H1 (cell line): ENCODE data around the gene SPIRE1. TPM values are rescaled to one million over a fixed set of nuclear protein-coding genes. Genes with fewer than 3 reads are reported as not detected.

Experiments used
- CTCF ChIA-PET: fragments of 300-600 bp; sonication (Branson Sonifier 250); formaldehyde crosslinking; loops from one replicate; lab custom pipeline; 2021; ENCODE audit not compliant: partially characterized antibody; lab: Charles Lee
- POLR2A ChIA-PET: fragments of 300-600 bp; sonication (Branson Sonifier 250); formaldehyde crosslinking; loops from one replicate; lab custom pipeline; 2021; ENCODE audit warnings: inconsistent platforms; ENCODE audit not compliant: partially characterized antibody; lab: Charles Lee
- DNase-seq, 2 experiments: peaks; one replicate each; pipeline versions ENCODE4 v3.0.0 to v3.0.0-alpha.2; 2010 to 2022; ENCODE audit warnings: low spot score in 2 of 2, low read depth in 1 of 2, mixed read lengths in 1 of 2
- FAIRE-seq: peaks from 2 replicates; lab custom pipeline; 2011; peaks lifted over from hg19 to GRCh38; lab: Jason Lieb, UNC
- H2AFZ ChIP-seq: 2 replicates; pipeline ENCODE4 v1.8.1; 2012; ENCODE audit warnings: low read length, inconsistent platforms
- H2AK5ac ChIP-seq: 2 replicates; pipeline ENCODE4 v1.6.1; 2013; ENCODE audit warnings: low read depth, low read length
- H2BK120ac ChIP-seq: replicated peaks from 2 replicates; pipeline ENCODE3; 2013; ENCODE audit warnings: low read depth, low read length, inconsistent platforms
- H2BK12ac ChIP-seq: 2 replicates; pipeline ENCODE4 v1.6.1; 2013; ENCODE audit warnings: low read depth, low read length
- H2BK15ac ChIP-seq: 2 replicates; pipeline ENCODE4 v1.6.1; 2013; ENCODE audit warnings: low read length
- H2BK20ac ChIP-seq: 2 replicates; pipeline ENCODE4 v1.6.1; 2013; ENCODE audit warnings: low read length
- H2BK5ac ChIP-seq: 2 replicates; pipeline ENCODE4 v1.6.1; 2013; ENCODE audit warnings: low read depth, low read length
- H3K14ac ChIP-seq: 2 replicates; pipeline ENCODE4 v1.6.1; 2013; ENCODE audit warnings: inconsistent platforms; ENCODE audit not compliant: insufficient read length
- H3K18ac ChIP-seq: 2 replicates; pipeline ENCODE4 v1.6.1; 2013; ENCODE audit warnings: low read length; ENCODE audit errors: extremely low read depth
- H3K23ac ChIP-seq: 2 replicates; pipeline ENCODE4 v1.6.1; 2013; ENCODE audit warnings: inconsistent platforms; ENCODE audit not compliant: insufficient read length
- H3K23me2 ChIP-seq: 2 replicates; pipeline ENCODE4 v1.6.1; 2013; ENCODE audit warnings: low read depth, low read length
- H3K27ac ChIP-seq: 2 replicates; pipeline ENCODE4 v1.6.1; 2011; ENCODE audit warnings: low read depth, low read length, inconsistent platforms
- H3K27me3 ChIP-seq, 4 experiments: replicated peaks in 1 of 4; 1 replicate in 1 of 4; 2 replicates in 3 of 4; pipeline versions ENCODE4 v1.6.1 to v1.8.1; 2011 to 2013; ENCODE audit warnings: low read length in 3 of 4, mild to moderate bottlenecking in 3 of 4, inconsistent platforms in 2 of 4, mixed read lengths in 2 of 4, moderate library complexity in 1 of 4; ENCODE audit not compliant: control insufficient read depth in 3 of 4, insufficient read depth in 3 of 4; ENCODE audit errors: extremely low read depth in 1 of 4
- H3K36me3 ChIP-seq, 4 experiments: 2 replicates each; pipeline versions ENCODE4 v1.6.1 to v1.8.1; 2011 to 2013; ENCODE audit warnings: mild to moderate bottlenecking in 4 of 4, low read length in 3 of 4, moderate library complexity in 2 of 4, control low read depth in 1 of 4, inconsistent platforms in 1 of 4; ENCODE audit not compliant: insufficient read depth in 4 of 4, control insufficient read depth in 2 of 4
- H3K4ac ChIP-seq: replicated peaks from 2 replicates; pipeline ENCODE3; 2013; ENCODE audit warnings: low read length, low read depth, mixed read lengths, inconsistent platforms; ENCODE audit not compliant: insufficient read length
- H3K4me1 ChIP-seq, 4 experiments: replicated peaks in 1 of 4; 1 replicate in 1 of 4; 2 replicates in 3 of 4; pipeline versions ENCODE4 v1.6.1 to v1.8.1; 2011 to 2013; ENCODE audit warnings: low read length in 3 of 4, inconsistent platforms in 2 of 4, mixed read lengths in 1 of 4; ENCODE audit not compliant: insufficient read depth in 4 of 4, control insufficient read depth in 3 of 4
- H3K4me2 ChIP-seq, 2 experiments: 2 replicates each; pipeline versions ENCODE4 v1.6.1 to v1.8.1; 2011 to 2013; ENCODE audit warnings: low read depth in 2 of 2, low read length in 2 of 2, control low read depth in 1 of 2, inconsistent platforms in 1 of 2, mild to moderate bottlenecking in 1 of 2; ENCODE audit not compliant: insufficient read depth in 1 of 2
- H3K4me3 ChIP-seq, 4 experiments: fragments of 200-600, 300-600 bp in 1 of 4; sonication (generic), shearing (Covaris generic), sonication (Bioruptor Twin) in 1 of 4; 2 replicates each; pipeline versions ENCODE4 v1.5.1 to v1.8.1; 2011 to 2016; ENCODE audit warnings: low read length in 4 of 4, low read depth in 3 of 4, control low read depth in 2 of 4, inconsistent platforms in 2 of 4, mild to moderate bottlenecking in 2 of 4, mixed read lengths in 1 of 4, moderate library complexity in 1 of 4; ENCODE audit not compliant: insufficient read depth in 2 of 4; ENCODE audit errors: extremely low read depth in 1 of 4
- H3K56ac ChIP-seq: replicated peaks from 2 replicates; pipeline ENCODE3; 2013; ENCODE audit warnings: low read depth, mild to moderate bottlenecking, mixed read lengths, low read length, inconsistent platforms; ENCODE audit not compliant: insufficient read length
- H3K79me1 ChIP-seq: 2 replicates; pipeline ENCODE4 v1.6.1; 2013; ENCODE audit warnings: low read depth, low read length, control low read depth
- H3K79me2 ChIP-seq, 2 experiments: 2 replicates each; pipeline versions ENCODE4 v1.6.1 to v1.8.1; 2012 to 2013; ENCODE audit warnings: low read length in 2 of 2, mild to moderate bottlenecking in 2 of 2, inconsistent platforms in 1 of 2; ENCODE audit not compliant: insufficient read depth in 2 of 2, control insufficient read depth in 1 of 2
- H3K9ac ChIP-seq, 4 experiments: replicated peaks in 1 of 4; 1 replicate in 1 of 4; 2 replicates in 3 of 4; pipeline versions ENCODE4 v1.6.1 to v1.8.1; 2011 to 2013; ENCODE audit warnings: low read depth in 3 of 4, low read length in 3 of 4, control low read depth in 2 of 4, mild to moderate bottlenecking in 2 of 4, moderate library complexity in 2 of 4, inconsistent platforms in 1 of 4; ENCODE audit errors: extremely low read depth in 1 of 4
- H3K9me3 ChIP-seq, 2 experiments: 2 replicates each; pipeline versions ENCODE4 v1.6.1 to v1.8.1; 2012 to 2013; ENCODE audit warnings: mild to moderate bottlenecking in 2 of 2, moderate library complexity in 2 of 2, control low read depth in 1 of 2, inconsistent platforms in 1 of 2, low read depth in 1 of 2, low read length in 1 of 2, mixed read lengths in 1 of 2; ENCODE audit not compliant: insufficient read depth in 2 of 2
- H4K20me1 ChIP-seq, 2 experiments: replicated peaks in 1 of 2; 2 replicates each; pipeline versions ENCODE3 to v1.8.1; 2011 to 2013; ENCODE audit warnings: inconsistent platforms in 2 of 2, low read length in 2 of 2, mild to moderate bottlenecking in 1 of 2; ENCODE audit not compliant: insufficient read depth in 2 of 2, control insufficient read depth in 1 of 2
- H4K5ac ChIP-seq: 2 replicates; pipeline ENCODE4 v1.6.1; 2013; ENCODE audit warnings: low read length, low read depth, mixed read lengths, inconsistent platforms; ENCODE audit not compliant: insufficient read length
- H4K8ac ChIP-seq: 2 replicates; pipeline ENCODE4 v1.8.0; 2013; ENCODE audit warnings: mild to moderate bottlenecking, moderate library complexity, low read length, inconsistent platforms; ENCODE audit not compliant: insufficient read depth; ENCODE audit errors: extremely low read depth
- H4K91ac ChIP-seq: replicated peaks from 2 replicates; pipeline ENCODE3; 2013; ENCODE audit warnings: low read length, mixed read lengths, inconsistent platforms; ENCODE audit not compliant: insufficient read length
- ASH2L ChIP-seq: fragments of 200-600, 300-600 bp; sonication (generic); IDR thresholded peaks from one replicate; pipeline ENCODE4 v1.7.1; 2017; ENCODE audit warnings: low read length
- EP300 ChIP-seq, 2 experiments: IDR thresholded peaks; 1 replicate in 1 of 2; 2 replicates in 1 of 2; pipeline ENCODE4 v1.6.1; 2011 to 2012; ENCODE audit warnings: low read depth in 2 of 2, low read length in 2 of 2, mild to moderate bottlenecking in 2 of 2, borderline replicate concordance in 1 of 2, inconsistent platforms in 1 of 2, moderate library complexity in 1 of 2
- JUND ChIP-seq: IDR thresholded peaks from 2 replicates; pipeline ENCODE4 v1.6.1; 2011; ENCODE audit warnings: mild to moderate bottlenecking, improper control_type of control experiment, low read length
- KDM1A ChIP-seq: fragments of 200-600, 300-600 bp; sonication (generic); IDR thresholded peaks from 2 replicates; pipeline ENCODE4 v1.7.1; 2016; ENCODE audit warnings: mild to moderate bottlenecking, low read length, borderline replicate concordance
- RFX5 ChIP-seq: IDR thresholded peaks from 2 replicates; pipeline ENCODE4 v1.6.1; 2011; ENCODE audit warnings: low read depth, low read length, improper control_type of control experiment, borderline replicate concordance
- WGBS, 2 experiments: shearing (Covaris generic) in 1 of 2; methylation state at CpG; one replicate each; pipeline versions ENCODE4 v1.1.6 to v1.1.7; 2013 to 2015; ENCODE audit warnings: low lambda C conversion rate in 2 of 2, mixed read lengths in 2 of 2, inconsistent platforms in 1 of 2, low coverage in 1 of 2, missing lambda C conversion rate in 1 of 2; ENCODE audit not compliant: insufficient replicate concordance in 2 of 2, insufficient coverage in 1 of 2, insufficient read length in 1 of 2; ENCODE audit errors: extremely low coverage in 1 of 2, missing lambda C conversion rate in 1 of 2; 5-methylcytosine and 5-hydroxymethylcytosine counted together
- polyA plus RNA-seq, 7 experiments: library from polyadenylated mRNA; depleted of rRNA in 3 of 7; stranded (reverse) in 5 of 7; unstranded in 2 of 7; fragments of >200 nt in 5 of 7; fragments of 200-250 nt in 2 of 7; gene quantifications; 1 replicate in 5 of 7; 2 replicates in 1 of 7; 4 replicates in 1 of 7; pipeline versions ENCODE4 v1.2.1 to v1.2.3, GENCODE V29; 2011 to 2013; ENCODE audit warnings: missing spikeins in 2 of 7, mixed read lengths in 2 of 7
- total RNA-seq: library from RNA; stranded (reverse); fragmentation: NEBNext Ultra II Directional; extraction: Animal tissue kit (Norgen Biotek cat#: 25700); gene quantifications from 2 replicates; pipeline ENCODE4 v1.2.1, GENCODE V29; 2021
- TF ChIP-seq, protein P1 (sequence below), 3 experiments: IDR thresholded peaks; 1 replicate in 2 of 3; 2 replicates in 1 of 3; pipeline versions ENCODE4 v1.5.1 to v1.6.1; 2011; ENCODE audit warnings: low read length in 3 of 3, mild to moderate bottlenecking in 3 of 3, inconsistent platforms in 2 of 3, low read depth in 1 of 3, moderate library complexity in 1 of 3; ENCODE audit not compliant: insufficient read depth in 1 of 3; ENCODE audit errors: control extremely low read depth in 1 of 3

The SPIRE1 gene
- total and polyA plus RNA-seq, 2 of the 8 experiments (the other 6 are each of a cell fraction or from before 2014, with no cell fraction given): 6.0 to 21.5 TPM

DNA sequence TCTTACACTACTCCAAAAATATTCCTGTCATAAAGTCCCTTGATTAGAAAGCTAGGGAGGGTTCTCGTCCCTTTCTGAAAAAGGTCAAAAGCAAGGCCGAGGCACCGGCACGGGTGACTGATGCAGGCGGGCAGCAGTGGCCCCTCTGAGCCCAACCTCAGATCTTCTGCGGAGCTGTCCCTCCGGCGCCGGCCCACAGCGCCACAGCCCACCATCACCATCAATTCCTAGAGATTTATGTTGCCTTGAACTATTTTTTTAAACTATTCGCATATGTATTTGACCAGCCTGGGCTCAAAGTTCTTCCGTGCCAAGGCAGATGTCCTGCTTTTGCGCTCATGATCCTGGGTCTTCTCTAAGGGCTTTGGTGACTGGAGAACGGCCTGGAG lies 223.4 kb downstream of the SPIRE1 start:
- Histone ChIP-seq H3K4me2 (no peak overlapping the region), H2AFZ (no peak overlapping the region), H3K4me3 (no peak overlapping the region), H3K4ac (no peak overlapping the region), H3K79me2 (no peaks in the 10 kb centered on the region; a peak in 1 of 4 replicates), H4K5ac (no peak overlapping the region), H2BK5ac (no peak overlapping the region), H3K23me2 (peaks cover 9% of the 10 kb centered on the region), H4K20me1 (peaks cover 0 to 11% of the 10 kb centered on the region in 2 experiments), H3K27ac (no peak overlapping the region), H3K14ac (no peak overlapping the region), H2BK120ac (no peak overlapping the region), H2BK20ac (no peak overlapping the region), H3K36me3 (peaks cover 0 to 24% (median 9%) of the 10 kb centered on the region in 4 experiments; a peak in 7 of 8 replicates), H2AK5ac (no peak overlapping the region), H3K23ac (no peak overlapping the region), H3K27me3 (peaks cover 0 to 2% (median 0%) of the 10 kb centered on the region in 4 experiments; a peak in 1 of 7 replicates), H3K9ac (no peak overlapping the region), H2BK15ac (no peak overlapping the region), H4K91ac (no peak overlapping the region), H3K79me1 (no peaks in the 10 kb centered on the region), H3K9me3 (no peaks in the 10 kb centered on the region), H3K4me1 (peaks cover 0 to 5% (median 0%) of the 10 kb centered on the region in 4 experiments; a peak in 1 of 7 replicates), H3K18ac (no peak overlapping the region; the same call in 1 of the 2 replicates), H2BK12ac (no peak overlapping the region), H3K56ac (no peak overlapping the region), H4K8ac (no peak overlapping the region)
- FAIRE-seq: no peak
- DNase-seq: no peak
- ChIA-PET POLR2A (interaction anchor here (0.8 to 2.5 kb wide), 4 partner anchors 9 to 45 kb away, joined by 3 to 10 read pairs (median 4); no protein-coding TSS in a partner anchor), CTCF (interaction anchor here (1.0 to 3.1 kb wide), 3 partner anchors 11 to 42 kb away, joined by 3 to 9 read pairs (median 3); no protein-coding TSS in a partner anchor)
- TF ChIP-seq JUND: no peak
- TF ChIP-seq EP300 (IDR thresholded peaks at IDR 0.05; ENCODE audit: borderline replicate concordance in 1 of 2, low read depth in 2 of 2, low read length in 2 of 2): no peak
- TF ChIP-seq RFX5: no peak
- TF ChIP-seq, protein P1, sequence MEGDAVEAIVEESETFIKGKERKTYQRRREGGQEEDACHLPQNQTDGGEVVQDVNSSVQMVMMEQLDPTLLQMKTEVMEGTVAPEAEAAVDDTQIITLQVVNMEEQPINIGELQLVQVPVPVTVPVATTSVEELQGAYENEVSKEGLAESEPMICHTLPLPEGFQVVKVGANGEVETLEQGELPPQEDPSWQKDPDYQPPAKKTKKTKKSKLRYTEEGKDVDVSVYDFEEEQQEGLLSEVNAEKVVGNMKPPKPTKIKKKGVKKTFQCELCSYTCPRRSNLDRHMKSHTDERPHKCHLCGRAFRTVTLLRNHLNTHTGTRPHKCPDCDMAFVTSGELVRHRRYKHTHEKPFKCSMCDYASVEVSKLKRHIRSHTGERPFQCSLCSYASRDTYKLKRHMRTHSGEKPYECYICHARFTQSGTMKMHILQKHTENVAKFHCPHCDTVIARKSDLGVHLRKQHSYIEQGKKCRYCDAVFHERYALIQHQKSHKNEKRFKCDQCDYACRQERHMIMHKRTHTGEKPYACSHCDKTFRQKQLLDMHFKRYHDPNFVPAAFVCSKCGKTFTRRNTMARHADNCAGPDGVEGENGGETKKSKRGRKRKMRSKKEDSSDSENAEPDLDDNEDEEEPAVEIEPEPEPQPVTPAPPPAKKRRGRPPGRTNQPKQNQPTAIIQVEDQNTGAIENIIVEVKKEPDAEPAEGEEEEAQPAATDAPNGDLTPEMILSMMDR (IDR thresholded peaks at IDR 0.05; ENCODE audit: control extremely low read depth in 1 of 3, insufficient read depth in 1 of 3, low read depth in 1 of 3, low read length in 3 of 3): no peak
- no peak for TF ChIP-seq ASH2L
- no peak for TF ChIP-seq KDM1A
- 91% methylated on average over 14 of the region's 14 CpGs; no CpG with 5 or more reads in 1 of the 2 experiments for WGBS, 2 experiments
